Activated CD4-positive, alpha-beta T cell treated with anti-CD3 and anti-CD28 coated beads, Interleukin-2, amount 50 U/mL, for 48 hours (primary cell): ENCODE measurements around the gene LRP1B.

Experiments
- DNase-seq, 2 experiments: peaks; one replicate each; pipeline ENCODE4 v3.0.0-alpha.2; 2020

Gene LRP1B

GRCh38 chr2:142131010-142131669 lies at the start of gene LRP1B:
Gene LRP1B (minus strand): TSS chr2:142131016. CDS start chr2:142130729, 287 bp downstream.
- DNase-seq, result no peak

- no peak for DNase-seq
Measured at GRCh38 chr2:142179686-142180085, 48.9 kb upstream of the LRP1B start.

- no peak for DNase-seq
Measured at GRCh38 chr2:142178604-142179003, 47.8 kb upstream of the LRP1B start.

- no peak for DNase-seq
Measured at GRCh38 chr2:142176941-142177340, 46.1 kb upstream of the LRP1B start.

- no peak for DNase-seq
Measured at GRCh38 chr2:142175813-142176338, 45.1 kb upstream of the LRP1B start.

- no peak for DNase-seq
Measured at GRCh38 chr2:142174176-142174575, 43.4 kb upstream of the LRP1B start.

- DNase-seq, result no peak
Measured at GRCh38 chr2:142170847-142171246, 40.0 kb upstream of the LRP1B start.

- DNase-seq, result no peak
Measured at GRCh38 chr2:142165790-142166189, 35.0 kb upstream of the LRP1B start.

GRCh38 chr2:142153601-142154000 lies 22.8 kb upstream of the LRP1B start:
- no peak for DNase-seq

- DNase-seq, result no peak
Measured at GRCh38 chr2:142150453-142150852, 19.6 kb upstream of the LRP1B start.

GRCh38 chr2:142144547-142144946 lies 13.7 kb upstream of the LRP1B start:
- DNase-seq, result no peak

- DNase-seq, result no peak
Measured at GRCh38 chr2:142142595-142142994, 11.8 kb upstream of the LRP1B start.

GRCh38 chr2:142140434-142140845 lies 9.6 kb upstream of the LRP1B start:
- DNase-seq, result no peak

GRCh38 chr2:142139384-142139783 lies 8.6 kb upstream of the LRP1B start:
- no peak for DNase-seq

- no peak for DNase-seq
Measured at GRCh38 chr2:142136571-142136970, 5.8 kb upstream of the LRP1B start.

GRCh38 chr2:142134911-142135310 lies 4.1 kb upstream of the LRP1B start:
- DNase-seq, result no peak

GRCh38 chr2:142130111-142131009 lies 456 bp downstream of the LRP1B start:
- DNase-seq, result no peak

- DNase-seq, result no peak
Measured at GRCh38 chr2:142128105-142128504, 2.7 kb downstream of the LRP1B start.

- DNase-seq, result no peak
Measured at GRCh38 chr2:142127248-142127647, 3.6 kb downstream of the LRP1B start.

GRCh38 chr2:142124706-142125105 lies 6.1 kb downstream of the LRP1B start:
- no peak for DNase-seq

GRCh38 chr2:142119347-142119746 lies 11.5 kb downstream of the LRP1B start:
- DNase-seq, result no peak

GRCh38 chr2:142112757-142113221 lies 18.0 kb downstream of the LRP1B start:
- DNase-seq, result no peak

- DNase-seq, result no peak
Measured at GRCh38 chr2:142104134-142104758, 26.6 kb downstream of the LRP1B start.
